Measurements from ENCODE around the gene SEC61B. TPM values are rescaled to one million over a fixed set of nuclear protein-coding genes. Genes with fewer than 3 reads are reported as not detected.

The SEC61B gene
- total and polyA plus RNA-seq, 9 of the 15 experiments (the other 6 are each of a cell fraction or from before 2014, with no cell fraction given): 57.8 to 262 (median 172) TPM

- TF ChIP-seq E2F1 (CRISPR knock-in tag; IDR thresholded peaks at IDR 0.05): 0 out of 2 replicates have a peak, but pooled peaks have one; percentile 30
- TF ChIP-seq GABPB2 (CRISPR knock-in tag; conservative IDR thresholded peaks at IDR 0.05): no peak
- peak; percentile 8; the same call in 1 of the 2 replicates for TF ChIP-seq NFIC (IDR thresholded peaks at IDR 0.05)
- TF ChIP-seq TEAD4 (IDR thresholded peaks at IDR 0.05; ENCODE audit: low read length): peak; percentile 14; the same call in 1 of the 2 replicates
- no peak for TF ChIP-seq TEAD4 (CRISPR knock-in tag; IDR thresholded peaks at IDR 0.05; ENCODE audit: borderline replicate concordance)
- no peak for TF ChIP-seq CBFA2T3 (IDR thresholded peaks at IDR 0.05)
- TF ChIP-seq TAF1 (IDR thresholded peaks at IDR 0.05; ENCODE audit: control insufficient read depth, extremely low read depth, insufficient read depth, low read length, severe bottlenecking): peak; percentile 68
- TF ChIP-seq PML (IDR thresholded peaks at IDR 0.05; ENCODE audit: low read length): peak; percentile 79
- TF ChIP-seq POLR2AphosphoS5 (IDR thresholded peaks at IDR 0.05; ENCODE audit: control insufficient read depth, insufficient read depth, low read depth, low read length): peak; percentile 57
- TF ChIP-seq ZBTB1 (CRISPR knock-in tag; IDR thresholded peaks at IDR 0.05; ENCODE audit: borderline replicate concordance, low read depth): peak; percentile 14; the same call in 1 of the 2 replicates
- TF ChIP-seq ZNF165 (CRISPR knock-in tag; IDR thresholded peaks at IDR 0.05; ENCODE audit: borderline replicate concordance): no peak
- 0 out of 2 replicates have a peak, but pooled peaks have one; percentile 64 for TF ChIP-seq ZNF76 (CRISPR knock-in tag; IDR thresholded peaks at IDR 0.05; ENCODE audit: borderline replicate concordance)
- TF ChIP-seq CBX1 (IDR thresholded peaks at IDR 0.05; ENCODE audit: low read depth): peak; percentile 38; the same call in 1 of the 2 replicates
- 0 out of 4 replicates have a peak, but pooled peaks have one; percentile 42 to 63 for TF ChIP-seq FOXK2 (conservative IDR thresholded peaks at IDR 0.05 in 1 of 2, IDR thresholded peaks at IDR 0.05 in 1 of 2; ENCODE audit: low read depth in 2 of 2)
- TF ChIP-seq TBP (optimal IDR thresholded peaks at IDR 0.05; ENCODE audit: low read depth, low read length): peak; percentile 49
- TF ChIP-seq SUPT5H (IDR thresholded peaks at IDR 0.05): peak; percentile 94
- no peak for TF ChIP-seq SAFB2 (IDR thresholded peaks at IDR 0.05; ENCODE audit: borderline replicate concordance, low read depth, low read length, severe bottlenecking)
- 0 out of 2 replicates have a peak, but pooled peaks have one; percentile 3 for TF ChIP-seq ATF4 (CRISPR knock-in tag; IDR thresholded peaks at IDR 0.05)
- peak; percentile 70 for TF ChIP-seq TAF7 (tag; IDR thresholded peaks at IDR 0.05)
- TF ChIP-seq TFAM (CRISPR knock-in tag; conservative IDR thresholded peaks at IDR 0.05): no peak
- TF ChIP-seq SIN3B (IDR thresholded peaks at IDR 0.05; ENCODE audit: low read depth): 0 out of 2 replicates have a peak, but pooled peaks have one; percentile 58
- TF ChIP-seq CXXC5 (CRISPR knock-in tag; IDR thresholded peaks at IDR 0.05): peak; percentile 95
- no peak for TF ChIP-seq XRCC4 (IDR thresholded peaks at IDR 0.05; ENCODE audit: extremely low read depth, insufficient read depth, insufficient read length)
- peak in 1 of 2 experiments; percentile 41; a peak in 1 of 4 replicates for TF ChIP-seq MLLT1 (IDR thresholded peaks at IDR 0.05)
These were observed at the start of gene SEC61B, which contains the start of gene ALG2 (continued) for GRCh38 chr9:99221621-99222415.
